ENCODE results near the gene CST6.
A peak's percentile ranks its signal among the peaks of the same experiment; 100 is the strongest.

The CST6 gene

DNA sequence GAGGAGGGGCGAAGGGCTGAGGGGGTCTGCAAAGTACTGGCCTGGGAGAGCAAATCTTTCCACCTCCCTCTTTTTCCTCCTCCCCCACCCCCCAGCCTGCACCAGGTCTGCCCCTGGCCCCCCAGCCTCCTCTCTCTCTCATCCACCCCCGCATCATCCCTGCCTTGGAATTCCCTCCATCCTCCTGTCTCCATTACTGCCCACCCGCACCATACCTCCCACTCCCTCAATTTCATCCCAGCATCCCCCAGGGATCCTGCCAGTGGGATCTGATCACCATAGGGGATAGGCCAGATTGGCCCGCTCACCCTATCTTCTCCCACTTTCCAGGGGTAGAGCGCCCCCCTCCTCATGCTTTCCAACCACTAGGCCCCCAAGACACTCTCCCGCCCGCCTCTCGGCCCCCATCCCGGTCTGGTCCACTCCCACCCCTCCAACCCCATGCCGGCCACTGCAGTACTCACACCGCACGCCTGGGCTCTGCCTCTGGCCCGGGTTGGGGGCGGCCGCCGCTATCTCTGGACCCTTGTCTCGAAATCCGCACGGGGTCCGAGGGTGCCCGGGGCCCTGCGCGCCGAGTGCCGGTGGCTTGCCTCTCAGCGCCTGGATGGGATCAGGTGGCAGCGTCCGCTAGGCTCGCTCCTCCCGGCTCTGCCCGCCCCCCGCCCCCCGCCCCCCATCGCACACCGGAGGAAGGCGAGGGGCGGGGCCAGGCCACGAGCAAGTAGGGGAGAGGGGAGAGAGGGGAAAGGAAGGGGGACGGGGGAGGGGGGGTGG is 36.9 kb downstream of the CST6 start, which contains the start of gene GAL3ST3:
Gene GAL3ST3, minus strand, starts transcription at position 615 of the 777 bp plus-strand sequence. CDS start 3,746 bp downstream, outside the sequence.
- DNase-seq, result peak; percentile 27

DNA sequence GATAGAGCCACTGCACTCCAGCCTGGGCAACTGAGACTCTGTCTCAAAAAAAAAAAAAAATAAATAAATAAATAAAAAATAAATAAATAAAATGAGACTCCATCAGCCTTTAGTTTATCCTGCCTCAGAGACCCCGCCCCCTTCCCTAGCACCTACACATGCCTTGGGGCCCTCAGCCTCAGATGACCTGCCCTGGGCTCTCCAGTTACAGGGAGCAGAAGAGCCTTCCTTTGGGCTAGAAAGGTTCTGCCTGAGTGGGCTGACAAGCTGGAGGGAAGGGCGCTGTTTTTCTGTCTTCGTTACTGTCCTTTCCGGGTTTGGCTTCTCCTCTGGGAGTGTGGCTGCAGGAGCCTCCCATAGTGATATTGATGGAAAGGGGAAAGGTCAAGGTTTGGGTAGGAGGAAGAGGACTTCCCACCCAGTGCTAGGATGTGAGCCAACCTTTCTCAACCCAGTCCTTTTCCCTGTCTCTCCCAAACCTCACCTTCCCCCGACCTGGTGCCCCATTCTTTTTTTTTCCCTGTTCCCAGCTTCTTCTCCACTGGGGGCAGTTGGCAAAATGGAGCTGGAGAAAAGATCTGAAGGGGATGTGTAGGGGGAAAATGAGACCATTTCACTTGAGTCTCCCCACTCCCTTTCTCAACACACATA is 38.9 kb downstream of the CST6 start:
- DNase-seq, result peak; percentile 24

DNA sequence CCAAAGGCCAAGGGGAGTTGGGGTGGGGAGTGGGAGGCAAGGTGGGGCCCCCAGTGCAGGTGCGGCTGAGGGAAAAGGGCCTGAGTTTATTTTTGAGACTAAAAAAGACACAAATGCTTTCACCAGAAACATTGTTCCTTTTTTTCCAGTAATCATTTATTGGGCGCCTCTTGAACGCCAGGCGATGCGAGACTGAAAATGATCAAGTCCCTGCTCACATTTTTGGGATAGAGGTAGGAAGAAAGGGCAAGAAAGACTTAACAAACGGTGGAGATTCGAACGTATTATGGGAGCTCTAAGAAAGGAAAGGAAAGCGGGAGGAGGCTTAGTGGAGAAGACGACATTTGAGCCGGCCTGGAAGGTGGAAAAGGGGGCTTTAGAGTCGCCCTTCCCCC is 39.6 kb downstream of the CST6 start:
- peak; percentile 77 for DNase-seq

DNA sequence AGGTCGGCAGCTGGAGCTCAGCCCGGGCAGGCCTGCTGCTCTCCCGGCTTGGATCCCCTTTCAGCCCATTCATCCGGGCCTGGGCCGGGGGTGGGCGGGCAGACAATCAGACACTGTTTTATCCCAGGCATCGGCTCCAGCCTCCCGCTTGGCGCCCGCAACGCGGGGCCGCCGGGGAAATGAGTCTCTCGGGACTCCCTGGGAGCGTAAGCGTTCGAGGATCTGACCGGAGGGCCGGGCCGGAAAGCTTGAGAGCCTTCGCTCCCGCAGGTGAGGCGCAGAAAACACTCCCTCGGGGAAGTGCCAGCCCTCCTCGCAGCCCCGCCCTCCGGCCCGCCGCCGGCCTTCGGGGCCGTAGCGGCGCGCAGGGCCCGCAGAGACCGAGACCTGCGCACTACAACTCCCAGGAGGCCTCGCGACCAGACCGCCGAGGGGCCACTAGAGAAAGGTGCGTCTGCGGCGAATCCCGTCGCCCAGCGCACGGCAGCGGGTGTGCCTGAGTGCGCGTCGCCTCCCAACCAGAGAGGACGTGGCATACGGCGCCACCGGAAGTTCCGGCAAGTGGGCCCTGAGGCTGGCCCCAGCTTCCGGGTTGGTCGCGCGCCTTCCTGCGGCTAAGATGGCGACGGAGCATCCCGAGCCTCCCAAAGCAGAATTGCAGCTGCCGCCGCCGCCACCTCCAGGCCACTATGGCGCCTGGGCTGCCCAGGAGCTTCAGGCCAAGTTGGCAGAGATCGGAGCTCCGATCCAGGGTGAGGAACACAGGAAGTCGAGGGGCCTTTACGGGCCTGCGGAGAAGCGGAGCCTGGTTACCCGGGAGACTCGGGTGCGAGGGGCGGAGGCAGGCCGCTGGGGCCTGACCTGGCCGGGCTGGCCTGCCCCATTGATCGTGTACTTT is 40.2 kb downstream of the CST6 start, which contains the start of gene SF3B2:
Gene SF3B2, plus strand, starts transcription at position 599 of the 898 bp plus-strand sequence. Its CDS starts 21 bp downstream, at position 620.
- DNase-seq, result peak; percentile 97

DNA sequence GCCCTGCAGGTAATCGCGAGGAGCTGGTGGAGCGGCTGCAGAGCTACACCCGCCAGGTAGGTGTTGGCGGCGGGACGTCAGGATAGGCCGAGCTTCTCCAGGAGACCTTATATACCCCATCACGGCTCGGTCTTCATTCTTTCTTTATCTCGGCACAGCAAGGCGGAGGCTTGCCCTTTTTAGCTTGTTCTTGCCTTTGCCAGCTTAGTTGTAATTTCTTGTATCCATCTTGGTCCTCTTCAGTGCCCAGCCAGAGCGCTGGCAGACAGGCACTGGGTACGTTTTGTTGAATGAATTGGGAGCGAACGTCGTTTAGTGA is 40.8 kb downstream of the CST6 start:
- no peak for DNase-seq

DNA sequence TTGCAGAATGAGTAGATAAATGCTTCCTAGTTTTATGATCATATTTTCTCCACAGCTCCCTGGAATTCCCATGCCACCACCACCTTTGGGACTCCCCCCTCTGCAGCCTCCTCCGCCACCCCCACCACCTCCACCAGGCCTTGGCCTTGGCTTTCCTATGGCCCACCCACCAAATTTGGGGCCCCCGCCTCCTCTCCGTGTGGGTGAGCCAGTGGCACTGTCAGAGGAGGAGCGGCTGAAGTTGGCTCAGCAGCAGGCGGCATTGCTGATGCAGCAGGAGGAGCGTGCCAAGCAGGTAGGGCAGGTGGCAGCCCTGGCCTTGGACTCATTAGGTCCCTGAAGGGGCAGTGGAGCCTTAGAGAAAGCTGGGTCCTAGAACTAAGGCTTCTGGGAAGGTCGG is 43.2 kb downstream of the CST6 start:
- DNase-seq, result no peak

DNA sequence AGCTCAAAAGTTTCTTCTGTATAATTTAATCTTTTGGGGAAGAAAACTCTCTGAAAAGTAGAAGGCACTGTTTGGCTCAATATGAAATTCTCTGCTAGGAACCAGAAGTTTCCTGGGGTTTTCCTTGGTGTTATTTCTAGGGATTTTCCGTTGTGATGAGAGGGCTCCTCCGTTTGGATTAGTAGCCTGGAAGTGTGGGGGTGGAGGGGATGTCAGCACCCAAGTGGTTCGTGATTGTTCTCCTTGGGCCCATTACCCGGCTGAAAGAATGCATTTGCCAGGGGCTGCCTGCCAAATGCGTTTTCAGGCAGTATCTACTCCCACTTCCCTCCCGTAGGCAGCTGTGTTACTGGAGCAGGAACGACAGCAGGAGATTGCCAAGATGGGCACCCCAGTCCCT is 44.7 kb downstream of the CST6 start:
- DNase-seq, result no peak

DNA sequence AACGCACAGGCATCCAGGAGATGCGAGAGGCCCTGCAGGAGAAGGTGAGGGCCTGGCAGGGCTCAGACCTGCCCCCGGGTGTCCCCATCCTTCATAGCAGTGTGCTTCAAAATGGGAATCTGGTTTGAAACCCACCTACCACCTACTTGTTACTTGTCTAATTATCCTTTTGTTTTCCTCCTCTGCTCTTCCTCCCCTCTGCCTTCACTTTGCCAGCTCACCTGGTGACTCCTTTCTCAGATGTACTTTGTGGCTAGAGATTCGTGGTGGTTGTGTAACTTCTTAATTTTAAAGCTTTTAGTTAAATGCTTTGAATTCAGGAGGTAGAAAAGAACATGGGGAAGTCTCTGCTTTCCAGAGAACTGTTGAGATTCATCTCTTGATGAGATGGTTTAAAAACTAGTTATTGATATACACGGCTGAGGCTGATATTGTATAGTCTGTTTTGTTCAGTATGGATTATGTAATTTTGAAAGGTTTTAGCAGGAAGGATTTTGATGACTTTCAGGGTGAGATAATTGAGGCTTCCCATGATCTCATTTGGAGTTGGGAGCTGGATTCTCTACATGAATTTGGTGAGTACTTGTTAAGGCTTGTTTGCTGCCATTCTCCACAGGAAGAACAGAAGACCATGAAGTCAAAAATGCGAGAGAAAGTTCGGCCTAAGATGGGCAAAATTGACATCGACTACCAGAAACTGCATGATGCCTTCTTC is 48.3 kb downstream of the CST6 start:
- DNase-seq, result no peak

DNA sequence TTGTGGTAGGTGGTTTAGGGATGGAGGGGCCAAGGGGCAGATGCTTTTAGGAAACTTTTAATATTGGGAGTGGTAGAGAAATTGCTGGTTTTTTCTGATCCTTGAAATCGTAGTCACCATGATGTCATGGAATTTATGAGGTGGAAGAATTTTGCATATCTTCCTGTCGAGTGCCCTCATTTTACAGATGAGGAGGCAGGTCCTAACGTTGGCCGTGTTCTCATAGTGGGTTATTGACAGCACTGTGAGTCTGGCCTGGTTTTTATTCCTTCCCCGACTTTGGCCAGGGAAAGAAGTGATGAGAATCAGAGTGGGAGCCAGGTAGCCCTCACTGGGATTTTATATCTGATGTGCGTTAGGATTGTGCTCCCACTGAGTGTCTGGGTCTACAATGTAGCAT is 49.5 kb downstream of the CST6 start:
- no peak for DNase-seq

DNA sequence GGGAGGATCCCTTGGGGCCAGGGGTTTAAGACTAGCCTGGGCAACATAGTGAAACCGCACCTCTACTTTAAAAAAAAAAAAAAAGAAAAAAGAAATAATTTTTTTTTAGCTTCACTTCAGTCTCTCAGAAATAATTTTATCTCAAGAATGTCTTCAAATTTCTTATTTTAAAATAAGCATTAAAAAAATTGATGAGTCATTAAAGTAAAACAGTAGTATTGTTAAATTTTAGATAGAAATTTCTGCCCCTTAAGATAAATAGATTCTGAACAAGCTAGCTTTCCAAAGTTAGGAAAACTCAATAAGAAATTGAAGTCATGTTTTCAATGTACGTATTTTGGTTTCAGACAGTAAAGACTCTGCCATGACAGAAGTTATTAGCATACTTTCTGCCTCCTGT is 50.6 kb downstream of the CST6 start:
- no peak for DNase-seq
